ENCODE measurements around the gene KIF15.

The KIF15 gene

GRCh38 chr3:44764248-44764647 lies 2.7 kb downstream of the KIF15 start:
- no peak overlapping the region for H3K4me3 ChIP-seq (ENCODE audit: low read length)
- H3K79me2 ChIP-seq (ENCODE audit: control insufficient read depth, low read length): peaks cover 94% of the 10 kb centered on the region
- H3K27me3 ChIP-seq (ENCODE audit: control insufficient read depth, low read length): no peaks in the 10 kb centered on the region
- H3K36me3 ChIP-seq (ENCODE audit: control insufficient read depth, low read length): peaks cover 68% of the 10 kb centered on the region
- no peaks in the 10 kb centered on the region for H3F3A ChIP-seq (ENCODE audit: control insufficient read depth, insufficient read depth)
- no peaks in the 10 kb centered on the region for H3K9me2 ChIP-seq (replicated peaks; ENCODE audit: control insufficient read depth, low read length)
- H3K4me1 ChIP-seq (ENCODE audit: control insufficient read depth, low read length): peaks cover 11% of the 10 kb centered on the region
- no peak overlapping the region for H3K4me2 ChIP-seq (ENCODE audit: low read length)
- no peak overlapping the region for H3K27ac ChIP-seq (ENCODE audit: low read depth, low read length)
- H3K9me3 ChIP-seq (ENCODE audit: control insufficient read depth, insufficient read depth, low read length): peaks cover 18% of the 10 kb centered on the region
- H4K20me1 ChIP-seq (ENCODE audit: control insufficient read depth, insufficient read depth, low read depth, low read length): no peaks in the 10 kb centered on the region
- no peak for TF ChIP-seq EZH2phosphoT487 (IDR thresholded peaks at IDR 0.05; ENCODE audit: borderline replicate concordance, low read length)
- TF ChIP-seq, protein P1, sequence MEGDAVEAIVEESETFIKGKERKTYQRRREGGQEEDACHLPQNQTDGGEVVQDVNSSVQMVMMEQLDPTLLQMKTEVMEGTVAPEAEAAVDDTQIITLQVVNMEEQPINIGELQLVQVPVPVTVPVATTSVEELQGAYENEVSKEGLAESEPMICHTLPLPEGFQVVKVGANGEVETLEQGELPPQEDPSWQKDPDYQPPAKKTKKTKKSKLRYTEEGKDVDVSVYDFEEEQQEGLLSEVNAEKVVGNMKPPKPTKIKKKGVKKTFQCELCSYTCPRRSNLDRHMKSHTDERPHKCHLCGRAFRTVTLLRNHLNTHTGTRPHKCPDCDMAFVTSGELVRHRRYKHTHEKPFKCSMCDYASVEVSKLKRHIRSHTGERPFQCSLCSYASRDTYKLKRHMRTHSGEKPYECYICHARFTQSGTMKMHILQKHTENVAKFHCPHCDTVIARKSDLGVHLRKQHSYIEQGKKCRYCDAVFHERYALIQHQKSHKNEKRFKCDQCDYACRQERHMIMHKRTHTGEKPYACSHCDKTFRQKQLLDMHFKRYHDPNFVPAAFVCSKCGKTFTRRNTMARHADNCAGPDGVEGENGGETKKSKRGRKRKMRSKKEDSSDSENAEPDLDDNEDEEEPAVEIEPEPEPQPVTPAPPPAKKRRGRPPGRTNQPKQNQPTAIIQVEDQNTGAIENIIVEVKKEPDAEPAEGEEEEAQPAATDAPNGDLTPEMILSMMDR (IDR thresholded peaks at IDR 0.05; ENCODE audit: low read depth, low read length, poor library complexity, severe bottlenecking): no peak

DNA sequence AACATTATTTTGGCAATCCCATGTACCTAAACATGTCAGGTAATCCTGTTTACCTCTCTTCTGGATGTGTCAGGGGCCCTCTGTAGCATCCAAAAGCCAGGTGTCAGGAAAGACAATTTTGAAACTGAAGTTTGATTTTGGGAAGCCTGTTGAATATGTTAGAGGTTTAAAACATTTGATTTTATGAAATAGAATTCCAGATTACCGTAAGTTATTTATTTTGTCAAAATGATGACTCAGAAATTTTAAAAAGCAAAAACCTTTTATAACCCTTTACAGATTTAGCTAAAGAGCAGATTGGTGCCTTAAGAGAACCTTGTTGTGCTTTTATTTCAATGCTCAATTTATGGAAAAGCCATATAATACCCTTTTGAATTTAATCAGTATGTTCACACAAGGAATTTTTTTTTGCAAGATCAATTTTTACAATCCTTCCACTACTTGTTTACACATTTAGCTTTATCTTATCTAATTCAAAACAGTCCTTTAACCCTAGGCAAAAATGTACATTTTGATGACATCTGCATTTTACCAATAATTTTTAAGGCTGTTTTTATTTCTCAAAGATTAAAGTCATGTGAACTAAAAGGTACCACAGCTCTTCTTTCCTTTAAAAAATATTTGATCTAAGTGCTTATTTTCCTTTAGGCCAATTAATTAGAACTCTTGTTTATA lies 10.0 kb downstream of the KIF15 start:
- Histone ChIP-seq H3K36me3 (ENCODE audit: control insufficient read depth, low read length) (peaks cover 80% of the 10 kb centered on the region), H3K79me2 (ENCODE audit: control insufficient read depth, low read length) (peaks cover 73% of the 10 kb centered on the region), H4K20me1 (ENCODE audit: control insufficient read depth, insufficient read depth, low read depth, low read length) (no peaks in the 10 kb centered on the region), H3K4me1 (ENCODE audit: control insufficient read depth, low read length) (no peaks in the 10 kb centered on the region), H3K9me3 (ENCODE audit: control insufficient read depth, insufficient read depth, low read length) (peaks cover 28% of the 10 kb centered on the region), H3K4me2 (ENCODE audit: low read length) (no peak overlapping the region), H3K4me3 (ENCODE audit: low read length) (no peak overlapping the region), H3K9me2 (replicated peaks; ENCODE audit: control insufficient read depth, low read length) (no peaks in the 10 kb centered on the region), H3F3A (ENCODE audit: control insufficient read depth, insufficient read depth) (no peaks in the 10 kb centered on the region), H3K27me3 (ENCODE audit: control insufficient read depth, low read length) (no peaks in the 10 kb centered on the region), H3K27ac (ENCODE audit: low read depth, low read length) (no peak overlapping the region)
- TF ChIP-seq, protein P1 (IDR thresholded peaks at IDR 0.05; ENCODE audit: low read depth, low read length, poor library complexity, severe bottlenecking): no peak
- no peak for TF ChIP-seq EZH2phosphoT487 (IDR thresholded peaks at IDR 0.05; ENCODE audit: borderline replicate concordance, low read length)

- Histone ChIP-seq H3K4me2 (ENCODE audit: low read length) (no peak overlapping the region), H3K79me2 (ENCODE audit: control insufficient read depth, low read length) (peaks cover 69% of the 10 kb centered on the region), H3K9me3 (ENCODE audit: control insufficient read depth, insufficient read depth, low read length) (peaks cover 27% of the 10 kb centered on the region), H4K20me1 (ENCODE audit: control insufficient read depth, insufficient read depth, low read depth, low read length) (no peaks in the 10 kb centered on the region), H3F3A (ENCODE audit: control insufficient read depth, insufficient read depth) (no peaks in the 10 kb centered on the region), H3K9me2 (replicated peaks; ENCODE audit: control insufficient read depth, low read length) (no peaks in the 10 kb centered on the region), H3K36me3 (ENCODE audit: control insufficient read depth, low read length) (peaks cover 82% of the 10 kb centered on the region), H3K4me1 (ENCODE audit: control insufficient read depth, low read length) (no peaks in the 10 kb centered on the region), H3K27ac (ENCODE audit: low read depth, low read length) (no peak overlapping the region), H3K4me3 (ENCODE audit: low read length) (no peak overlapping the region), H3K27me3 (ENCODE audit: control insufficient read depth, low read length) (no peaks in the 10 kb centered on the region)
- TF ChIP-seq, protein P1 (IDR thresholded peaks at IDR 0.05; ENCODE audit: low read depth, low read length, poor library complexity, severe bottlenecking): no peak
- no peak for TF ChIP-seq EZH2phosphoT487 (IDR thresholded peaks at IDR 0.05; ENCODE audit: borderline replicate concordance, low read length)
These were observed 10.5 kb downstream of the KIF15 start for GRCh38 chr3:44772099-44772442.
